Measurements from ENCODE around the gene ELMOD1. TPM values are rescaled to one million over a fixed set of nuclear protein-coding genes. Genes with fewer than 3 reads are reported as not detected.

ELMOD1 gene
- total RNA-seq: 0.53 and 0.55 TPM in 2 replicates
- long read RNA-seq: 0 reads

DNA sequence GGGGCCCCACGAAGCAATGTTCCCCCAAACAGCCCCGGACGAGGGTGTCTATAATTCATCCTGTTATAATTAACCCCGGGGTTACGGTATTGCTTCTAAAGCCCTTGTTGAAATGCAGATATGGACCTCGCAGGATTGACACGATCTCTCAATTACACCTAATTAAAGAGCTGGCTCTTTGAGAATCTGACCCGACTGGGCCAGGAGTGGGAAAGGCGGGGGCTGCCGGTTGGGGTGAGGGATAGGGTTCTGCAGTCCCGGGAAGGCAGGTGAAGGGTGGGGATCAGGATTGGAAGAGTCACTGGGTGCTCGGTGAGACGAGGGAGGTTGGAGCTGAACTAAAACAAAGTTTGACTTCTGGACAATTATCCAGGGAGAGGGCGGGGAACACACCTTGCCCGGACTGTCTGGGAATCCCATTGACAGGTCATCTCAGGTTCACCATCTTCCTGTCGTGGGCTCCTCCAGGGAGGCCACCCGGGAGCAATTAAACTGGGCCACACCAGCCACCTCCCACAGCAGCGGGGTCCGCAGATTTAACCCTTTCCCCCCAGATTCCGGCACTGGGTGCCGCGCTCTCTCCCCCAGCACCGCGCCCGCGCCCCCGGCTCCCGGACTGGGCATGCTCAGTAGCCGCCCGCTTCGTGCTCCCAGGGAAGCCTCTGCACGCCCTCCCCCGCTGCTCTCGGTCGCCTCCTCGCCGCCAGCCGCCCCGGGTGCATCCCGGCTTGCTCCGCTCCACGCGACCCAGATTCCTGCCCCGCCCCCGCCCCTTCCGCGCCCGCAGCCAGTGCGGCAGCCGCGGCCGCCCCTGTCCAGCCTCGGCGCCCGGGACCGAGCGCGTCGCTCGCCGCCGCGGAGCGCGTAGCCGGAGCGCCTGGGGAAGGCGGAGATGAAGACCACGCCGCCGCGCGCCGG lies at the start of gene ELMOD1:
Gene ELMOD1 (plus strand): TSS at position 688 of the 918 bp plus-strand sequence. CDS start 27,043 bp downstream, outside the sequence.
- TF ChIP-seq, protein P1, sequence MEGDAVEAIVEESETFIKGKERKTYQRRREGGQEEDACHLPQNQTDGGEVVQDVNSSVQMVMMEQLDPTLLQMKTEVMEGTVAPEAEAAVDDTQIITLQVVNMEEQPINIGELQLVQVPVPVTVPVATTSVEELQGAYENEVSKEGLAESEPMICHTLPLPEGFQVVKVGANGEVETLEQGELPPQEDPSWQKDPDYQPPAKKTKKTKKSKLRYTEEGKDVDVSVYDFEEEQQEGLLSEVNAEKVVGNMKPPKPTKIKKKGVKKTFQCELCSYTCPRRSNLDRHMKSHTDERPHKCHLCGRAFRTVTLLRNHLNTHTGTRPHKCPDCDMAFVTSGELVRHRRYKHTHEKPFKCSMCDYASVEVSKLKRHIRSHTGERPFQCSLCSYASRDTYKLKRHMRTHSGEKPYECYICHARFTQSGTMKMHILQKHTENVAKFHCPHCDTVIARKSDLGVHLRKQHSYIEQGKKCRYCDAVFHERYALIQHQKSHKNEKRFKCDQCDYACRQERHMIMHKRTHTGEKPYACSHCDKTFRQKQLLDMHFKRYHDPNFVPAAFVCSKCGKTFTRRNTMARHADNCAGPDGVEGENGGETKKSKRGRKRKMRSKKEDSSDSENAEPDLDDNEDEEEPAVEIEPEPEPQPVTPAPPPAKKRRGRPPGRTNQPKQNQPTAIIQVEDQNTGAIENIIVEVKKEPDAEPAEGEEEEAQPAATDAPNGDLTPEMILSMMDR (IDR thresholded peaks at IDR 0.05; ENCODE audit: unreplicated experiment): peak; percentile 40
- Mint-ChIP-seq H3K36me3 (ENCODE audit: insufficient read depth) (no peaks in the 10 kb centered on the region), H3K4me3 (ENCODE audit: low read depth) (peak within 1 kb of the TSS; percentile 72), H3K27ac (no peak within 1 kb of the TSS), H3K9me3 (ENCODE audit: low read depth) (no peaks in the 10 kb centered on the region), H3K27me3 (peaks cover 91% of the 10 kb centered on the region), H3K4me1 (ENCODE audit: low read depth) (peaks cover 9% of the 10 kb centered on the region)
- peak; percentile 63 for DNase-seq (ENCODE audit: low spot score, unreplicated experiment)

DNA sequence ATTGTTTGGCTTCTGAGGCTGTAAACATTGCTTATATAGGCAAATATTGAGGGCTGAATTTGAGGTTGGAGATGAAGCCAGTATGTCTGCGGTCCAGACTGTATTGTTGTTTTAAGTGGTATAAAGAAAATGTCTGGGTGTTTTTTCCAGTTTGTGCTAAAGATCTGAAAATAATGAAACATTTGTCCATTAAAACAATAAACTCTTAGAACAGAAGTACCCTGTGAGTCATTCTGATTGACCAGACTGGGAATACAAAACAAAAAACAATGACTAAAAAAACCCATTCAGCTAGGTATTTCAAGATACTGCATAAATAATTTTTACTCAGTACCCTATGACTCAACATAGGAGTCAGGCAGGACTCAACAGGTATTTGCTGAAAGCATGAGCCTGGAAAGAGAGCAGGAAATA lies 45.8 kb upstream of the ELMOD1 start:
- H3K27ac Mint-ChIP-seq: no peak overlapping the region
- TF ChIP-seq, protein P1 (IDR thresholded peaks at IDR 0.05; ENCODE audit: unreplicated experiment): no peak
- DNase-seq (ENCODE audit: low spot score, unreplicated experiment): no peak
- no peaks in the 10 kb centered on the region for H3K27me3 Mint-ChIP-seq
- no peak overlapping the region for H3K4me3 Mint-ChIP-seq (ENCODE audit: low read depth)
- no peaks in the 10 kb centered on the region for H3K9me3 Mint-ChIP-seq (ENCODE audit: low read depth)
- H3K4me1 Mint-ChIP-seq (ENCODE audit: low read depth): peaks cover 3% of the 10 kb centered on the region
- peaks cover 2% of the 10 kb centered on the region for H3K36me3 Mint-ChIP-seq (ENCODE audit: insufficient read depth)

DNA sequence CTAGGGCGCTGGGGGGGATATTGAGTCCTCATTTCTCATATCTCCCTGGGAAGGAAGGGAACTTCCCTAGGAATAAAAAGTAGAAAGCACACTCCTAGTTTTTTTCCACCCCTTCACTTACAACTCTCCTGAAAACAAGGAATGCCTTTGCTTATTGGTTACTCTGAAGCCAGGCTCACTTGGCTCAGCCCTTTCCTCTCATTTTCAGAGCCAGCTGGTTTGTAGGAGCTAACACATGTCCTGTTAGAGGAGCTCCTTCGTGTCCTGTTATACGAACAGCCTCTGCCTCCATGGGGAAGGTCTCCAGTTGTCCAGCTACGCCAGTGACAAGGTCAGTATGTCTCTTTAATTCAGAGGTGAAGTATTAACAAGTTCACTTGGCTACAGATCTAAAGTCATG lies 43.0 kb upstream of the ELMOD1 start:
- peaks cover 4% of the 10 kb centered on the region for H3K36me3 Mint-ChIP-seq (ENCODE audit: insufficient read depth)
- no peaks in the 10 kb centered on the region for H3K9me3 Mint-ChIP-seq (ENCODE audit: low read depth)
- no peak overlapping the region for H3K4me3 Mint-ChIP-seq (ENCODE audit: low read depth)
- TF ChIP-seq, protein P1 (IDR thresholded peaks at IDR 0.05; ENCODE audit: unreplicated experiment): no peak
- H3K27me3 Mint-ChIP-seq: no peaks in the 10 kb centered on the region
- H3K27ac Mint-ChIP-seq: no peak overlapping the region
- H3K4me1 Mint-ChIP-seq (ENCODE audit: low read depth): peaks cover 3% of the 10 kb centered on the region
- DNase-seq (ENCODE audit: low spot score, unreplicated experiment): no peak

DNA sequence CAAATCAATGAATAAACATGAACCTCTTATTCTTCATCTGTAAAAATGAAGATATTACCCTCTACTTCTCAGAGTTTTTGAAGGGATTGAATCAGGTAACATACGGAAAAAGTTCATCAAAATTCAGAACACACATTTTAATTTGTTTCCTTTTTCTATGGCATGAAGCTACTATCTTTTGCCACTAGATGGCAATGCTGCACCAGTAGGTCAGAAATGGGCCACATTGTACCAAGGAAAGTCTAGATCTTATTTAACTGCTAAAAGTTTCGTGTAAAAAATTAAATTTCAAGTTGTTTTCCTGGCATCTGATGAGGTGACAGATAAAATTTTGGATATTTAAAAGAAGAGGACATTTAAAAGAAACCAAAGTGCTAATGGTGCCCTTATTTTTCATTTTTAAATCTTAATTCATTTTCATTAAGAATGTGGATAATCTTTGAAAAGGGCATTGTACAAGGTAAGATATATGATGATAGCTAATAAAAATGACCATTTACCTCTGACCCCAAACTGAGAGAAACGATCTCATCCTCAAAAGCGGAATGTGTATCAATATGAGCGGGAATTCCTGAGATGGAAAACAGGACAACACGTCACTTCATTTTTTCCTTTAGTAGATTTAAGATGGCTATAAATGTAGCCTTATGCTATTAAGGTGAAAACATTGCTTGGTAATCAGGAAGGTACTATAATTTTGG lies 41.5 kb upstream of the ELMOD1 start:
- no peaks in the 10 kb centered on the region for H3K9me3 Mint-ChIP-seq (ENCODE audit: low read depth)
- peaks cover 3% of the 10 kb centered on the region for H3K4me1 Mint-ChIP-seq (ENCODE audit: low read depth)
- TF ChIP-seq, protein P1 (IDR thresholded peaks at IDR 0.05; ENCODE audit: unreplicated experiment): peak; percentile 86
- DNase-seq (ENCODE audit: low spot score, unreplicated experiment): no peak
- peaks cover 7% of the 10 kb centered on the region for H3K36me3 Mint-ChIP-seq (ENCODE audit: insufficient read depth)
- H3K4me3 Mint-ChIP-seq (ENCODE audit: low read depth): no peak overlapping the region
- no peak overlapping the region for H3K27ac Mint-ChIP-seq
- no peaks in the 10 kb centered on the region for H3K27me3 Mint-ChIP-seq

DNA sequence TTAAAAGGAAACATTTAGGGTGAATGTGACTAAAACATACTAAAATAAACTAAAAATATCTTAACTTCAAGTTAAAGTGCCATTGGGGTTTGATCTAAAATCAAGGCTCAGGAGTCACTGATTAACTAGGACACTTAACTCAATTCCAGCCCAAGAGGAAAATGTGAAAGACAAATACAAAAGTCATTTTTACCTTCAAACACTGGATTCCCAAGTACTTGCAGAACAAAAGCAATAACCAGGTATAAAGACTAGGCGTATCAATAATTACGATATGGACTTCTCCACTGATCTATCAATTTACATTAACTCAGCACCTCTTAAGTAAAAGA lies 41.0 kb upstream of the ELMOD1 start:
- peaks cover 3% of the 10 kb centered on the region for H3K4me1 Mint-ChIP-seq (ENCODE audit: low read depth)
- TF ChIP-seq, protein P1 (IDR thresholded peaks at IDR 0.05; ENCODE audit: unreplicated experiment): no peak
- H3K27ac Mint-ChIP-seq: no peak overlapping the region
- no peak overlapping the region for H3K4me3 Mint-ChIP-seq (ENCODE audit: low read depth)
- H3K27me3 Mint-ChIP-seq: no peaks in the 10 kb centered on the region
- DNase-seq (ENCODE audit: low spot score, unreplicated experiment): no peak
- peaks cover 7% of the 10 kb centered on the region for H3K36me3 Mint-ChIP-seq (ENCODE audit: insufficient read depth)
- H3K9me3 Mint-ChIP-seq (ENCODE audit: low read depth): no peaks in the 10 kb centered on the region
